GM19463 (cell line): ENCODE results near the gene ERAS.

Experiments used
- ATAC-seq: cut with Tn5 transposase; IDR thresholded peaks from one replicate; pipeline ENCODE4 v1.9.1; 2021; ENCODE audit warnings: mild to moderate bottlenecking, moderate library complexity; ENCODE audit not compliant: unreplicated experiment

ERAS gene, protein sequence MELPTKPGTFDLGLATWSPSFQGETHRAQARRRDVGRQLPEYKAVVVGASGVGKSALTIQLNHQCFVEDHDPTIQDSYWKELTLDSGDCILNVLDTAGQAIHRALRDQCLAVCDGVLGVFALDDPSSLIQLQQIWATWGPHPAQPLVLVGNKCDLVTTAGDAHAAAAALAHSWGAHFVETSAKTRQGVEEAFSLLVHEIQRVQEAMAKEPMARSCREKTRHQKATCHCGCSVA

DNA sequence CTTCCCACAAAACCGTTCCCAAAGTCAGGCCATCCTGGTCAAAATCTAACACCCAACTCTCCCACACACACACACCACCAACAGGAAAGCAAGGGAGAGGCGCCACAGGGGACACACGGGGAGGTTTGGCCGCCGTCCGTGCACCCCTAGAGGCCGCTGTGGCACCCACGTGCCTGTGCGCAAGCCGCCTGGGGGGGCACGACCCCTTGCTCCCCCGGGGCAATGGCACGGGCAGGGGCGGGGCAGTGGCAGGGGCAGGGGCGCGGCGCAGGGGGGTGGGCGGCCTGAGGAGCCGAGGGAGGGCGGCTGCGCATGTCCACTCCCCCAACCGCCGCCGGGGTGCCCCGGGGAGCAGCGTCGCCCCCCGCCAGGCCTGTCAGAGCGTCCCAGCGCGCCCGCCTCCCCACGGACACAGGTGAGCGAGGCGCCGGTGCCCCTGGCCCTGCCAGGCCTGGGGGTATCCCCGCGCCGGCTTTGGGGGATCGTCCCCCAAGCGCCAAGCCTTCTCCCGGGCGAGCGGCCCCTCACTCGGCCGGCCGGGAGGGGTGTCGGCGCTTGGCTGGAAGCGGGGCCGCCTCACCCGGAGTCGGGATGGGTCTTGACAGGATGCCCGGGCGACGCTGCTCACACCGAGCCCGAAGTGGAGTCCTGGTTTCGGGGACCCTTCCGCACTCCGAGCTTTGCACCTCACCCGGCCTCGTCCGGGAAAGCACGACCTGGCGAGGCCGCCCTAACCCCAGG lies at the start of gene ERAS:
Gene ERAS, plus strand, starts transcription at position 379 of the 741 bp plus-strand sequence. CDS start 2,611 bp downstream, outside the sequence.
- ATAC-seq, result no peak

DNA sequence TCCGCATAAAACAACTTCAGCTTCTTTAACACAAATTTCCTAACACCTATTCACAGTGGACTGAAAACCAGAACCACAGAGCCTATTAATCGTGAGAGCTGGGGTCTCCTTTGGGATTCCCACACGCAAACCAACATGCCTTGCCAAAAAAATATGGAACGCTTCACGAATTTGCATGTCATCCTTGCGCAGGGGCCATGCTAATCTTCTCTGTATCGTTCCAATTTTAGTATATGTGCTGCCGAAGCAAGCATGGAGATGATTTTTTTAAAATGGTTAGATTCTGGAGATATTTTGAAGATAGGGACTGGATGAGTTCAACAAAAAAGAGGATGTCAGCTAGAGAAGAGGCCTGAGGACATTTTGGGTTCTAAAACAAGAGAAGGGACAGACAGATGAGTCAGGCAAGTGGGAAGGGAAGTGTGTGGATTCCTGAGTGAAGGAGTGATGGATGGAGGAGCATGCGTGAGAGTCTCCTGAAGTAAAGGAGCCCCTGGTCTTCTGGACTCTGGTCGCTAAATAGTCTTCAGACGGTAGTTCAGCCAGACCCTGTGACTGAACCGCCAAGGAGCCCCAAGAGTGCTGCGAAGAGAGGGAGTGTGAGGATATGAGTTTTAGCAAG lies 49.4 kb upstream of the ERAS start:
- no peak for ATAC-seq

DNA sequence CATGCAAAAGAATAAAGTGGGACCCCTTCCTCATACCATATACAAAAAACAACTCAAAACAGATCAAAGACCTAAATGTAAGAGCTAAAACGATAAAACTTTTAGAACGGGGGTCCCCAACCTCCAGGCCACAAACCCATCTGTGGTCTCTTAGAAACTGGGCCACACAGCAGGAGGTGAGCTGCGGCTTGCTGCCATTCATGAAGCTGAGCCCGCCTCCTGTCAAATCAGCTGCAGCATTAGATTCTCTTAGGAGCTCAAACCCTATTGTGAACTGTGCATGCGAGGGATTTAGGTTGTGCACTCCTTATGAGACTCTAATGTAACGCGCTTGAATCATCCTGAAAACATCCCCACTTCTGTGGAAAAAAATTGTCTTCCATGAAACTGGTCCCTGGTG lies 46.9 kb upstream of the ERAS start:
- no peak for ATAC-seq

DNA sequence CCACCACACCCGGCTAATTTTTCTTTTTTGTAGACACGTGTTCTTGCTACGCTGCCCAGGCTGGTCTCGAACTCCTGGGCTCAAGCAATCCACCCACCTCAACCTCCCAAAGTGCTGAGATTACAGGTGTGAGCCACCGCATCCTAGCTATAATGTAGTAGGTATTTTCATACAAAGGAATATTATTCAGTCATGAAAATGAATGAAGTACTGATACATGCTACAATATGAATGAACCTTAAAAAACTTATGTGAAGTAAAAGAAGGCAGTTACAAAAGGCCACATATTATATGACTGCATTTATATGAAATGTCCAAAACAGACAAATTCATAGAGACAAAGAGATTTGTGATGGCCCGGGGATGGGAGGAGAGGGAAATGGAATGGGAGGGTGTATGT lies 44.6 kb upstream of the ERAS start:
- ATAC-seq, result no peak

DNA sequence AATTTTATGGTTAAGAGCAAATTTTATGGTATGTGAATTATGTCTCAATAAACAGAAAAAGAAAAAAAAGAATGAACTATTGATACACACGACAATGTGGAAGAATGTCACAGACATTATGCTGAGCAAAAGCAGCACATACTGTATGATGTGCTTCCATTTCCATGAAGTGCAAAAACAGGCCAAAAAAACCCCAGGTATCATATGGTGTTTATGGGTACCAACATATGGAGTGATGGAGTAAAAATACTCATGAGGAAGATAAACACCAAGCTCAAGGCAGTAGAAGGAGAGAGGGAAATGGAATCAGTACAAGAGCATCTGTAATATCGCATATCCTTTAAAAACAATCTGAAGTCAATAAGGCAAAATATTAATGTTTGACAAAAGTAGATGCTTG lies 44.1 kb upstream of the ERAS start:
- ATAC-seq, result no peak

DNA sequence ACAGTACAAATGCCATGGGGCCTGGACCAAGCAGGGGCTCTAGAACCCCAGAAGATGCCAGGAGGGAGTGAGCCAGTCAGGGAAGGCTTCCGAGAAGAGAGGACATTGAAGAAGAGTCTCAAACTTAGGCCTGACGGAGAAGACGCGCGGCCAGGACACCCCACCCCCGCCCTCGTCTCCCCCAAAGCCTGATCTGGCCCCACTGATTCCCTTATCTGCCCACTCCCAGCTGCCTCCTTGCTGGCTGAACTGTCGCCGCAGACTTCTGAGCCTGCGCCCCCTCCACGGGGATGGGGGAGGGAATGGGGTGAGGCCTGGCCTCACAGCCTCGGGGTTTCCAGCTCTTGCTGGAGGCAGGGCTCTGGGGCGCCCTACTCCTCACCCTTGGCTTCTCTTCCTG lies 43.5 kb upstream of the ERAS start:
- no peak for ATAC-seq

DNA sequence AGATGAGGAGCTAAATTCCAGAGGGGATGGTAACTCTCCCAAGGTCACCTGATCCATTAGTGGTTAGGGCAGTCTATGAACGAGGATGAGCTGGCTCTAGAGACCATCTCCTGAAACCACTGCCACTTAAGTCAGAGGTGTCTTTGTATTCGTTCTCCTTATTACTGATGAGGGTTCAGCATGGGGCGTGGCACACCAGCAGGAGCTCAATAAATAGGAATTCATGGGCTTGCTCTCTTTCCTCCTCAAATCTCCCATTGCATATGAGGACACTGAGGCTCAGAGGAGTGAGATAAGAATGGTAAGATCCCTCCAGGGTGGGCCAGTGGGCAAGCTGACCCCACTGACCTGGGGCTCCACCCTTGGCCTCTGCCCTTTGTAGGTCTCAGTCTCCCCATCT lies 41.6 kb upstream of the ERAS start:
- ATAC-seq, result no peak

DNA sequence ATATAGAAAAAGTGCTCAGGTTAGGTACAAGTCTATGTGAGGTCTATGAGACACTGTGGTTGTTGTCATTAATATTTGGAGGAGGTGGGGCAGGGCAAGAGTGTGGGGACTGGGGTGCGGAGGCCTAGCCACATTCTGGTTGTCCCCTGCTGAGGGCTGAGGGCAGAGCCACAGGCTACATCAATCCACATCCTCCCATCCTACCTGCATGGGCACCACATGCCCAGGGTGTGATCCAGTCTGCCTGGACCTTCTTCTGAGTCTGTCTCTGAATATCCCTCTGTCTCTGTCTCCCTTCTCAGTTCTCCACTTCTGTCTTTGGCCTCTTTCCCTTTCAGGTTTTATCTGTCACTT lies 41.1 kb upstream of the ERAS start:
- no peak for ATAC-seq

DNA sequence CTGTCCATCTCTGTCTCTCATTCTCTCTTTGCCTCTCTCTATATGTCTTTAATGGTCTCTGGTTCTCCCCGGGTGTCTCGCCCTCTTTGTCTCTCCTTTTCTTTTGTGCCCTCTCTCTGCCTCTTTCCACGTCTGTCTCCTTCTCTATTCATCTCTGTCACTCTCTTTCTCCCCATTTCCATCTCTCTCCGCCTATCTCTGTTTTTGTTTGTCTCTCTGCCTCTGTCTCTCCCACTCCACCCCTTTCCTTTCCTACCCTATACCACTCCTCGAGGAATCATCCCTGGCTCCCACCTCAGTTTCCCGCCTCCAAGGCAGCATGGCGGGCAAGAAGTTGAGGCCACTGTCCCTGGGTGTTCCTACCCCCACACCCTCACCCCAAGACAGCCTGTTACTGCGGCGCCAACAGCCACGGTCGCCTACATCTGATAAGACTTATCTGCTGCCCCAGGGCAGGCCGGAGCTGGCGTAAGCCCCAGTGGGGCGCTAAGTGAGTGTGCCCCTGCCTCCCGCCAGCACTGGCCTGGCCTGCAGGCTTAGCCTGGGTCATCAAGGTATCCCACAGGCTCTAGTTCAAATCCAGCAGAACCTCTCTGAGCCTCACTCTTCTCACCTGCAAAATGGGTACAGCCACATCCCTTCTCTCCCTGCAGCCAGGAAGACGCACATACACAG lies 40.6 kb upstream of the ERAS start:
- ATAC-seq, result no peak

DNA sequence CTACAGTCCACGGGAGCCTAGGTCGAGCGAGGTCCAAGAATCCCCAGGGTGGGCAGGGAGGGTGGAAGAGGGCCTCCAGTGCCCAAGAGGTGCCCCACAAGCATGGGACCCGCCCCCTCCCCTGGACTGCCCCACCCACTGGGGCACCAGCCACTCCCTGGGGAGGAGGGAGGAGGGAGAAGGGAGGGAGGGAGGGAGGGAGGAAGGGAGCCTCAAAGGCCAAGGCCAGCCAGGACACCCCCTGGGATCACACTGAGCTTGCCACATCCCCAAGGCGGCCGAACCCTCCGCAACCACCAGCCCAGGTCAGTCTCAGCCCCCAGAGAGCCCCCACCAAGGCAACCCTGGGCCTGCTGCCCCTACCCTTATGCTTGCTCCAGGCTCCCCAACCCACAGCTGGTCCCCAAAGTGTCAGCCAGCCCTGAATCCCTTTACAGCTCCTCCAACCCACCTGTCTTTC lies 39.9 kb upstream of the ERAS start, which contains the start of gene GATA1:
Gene GATA1, plus strand, starts transcription at position 250 of the 460 bp plus-strand sequence. CDS start 4,520 bp downstream, outside the sequence.
- ATAC-seq, result no peak

DNA sequence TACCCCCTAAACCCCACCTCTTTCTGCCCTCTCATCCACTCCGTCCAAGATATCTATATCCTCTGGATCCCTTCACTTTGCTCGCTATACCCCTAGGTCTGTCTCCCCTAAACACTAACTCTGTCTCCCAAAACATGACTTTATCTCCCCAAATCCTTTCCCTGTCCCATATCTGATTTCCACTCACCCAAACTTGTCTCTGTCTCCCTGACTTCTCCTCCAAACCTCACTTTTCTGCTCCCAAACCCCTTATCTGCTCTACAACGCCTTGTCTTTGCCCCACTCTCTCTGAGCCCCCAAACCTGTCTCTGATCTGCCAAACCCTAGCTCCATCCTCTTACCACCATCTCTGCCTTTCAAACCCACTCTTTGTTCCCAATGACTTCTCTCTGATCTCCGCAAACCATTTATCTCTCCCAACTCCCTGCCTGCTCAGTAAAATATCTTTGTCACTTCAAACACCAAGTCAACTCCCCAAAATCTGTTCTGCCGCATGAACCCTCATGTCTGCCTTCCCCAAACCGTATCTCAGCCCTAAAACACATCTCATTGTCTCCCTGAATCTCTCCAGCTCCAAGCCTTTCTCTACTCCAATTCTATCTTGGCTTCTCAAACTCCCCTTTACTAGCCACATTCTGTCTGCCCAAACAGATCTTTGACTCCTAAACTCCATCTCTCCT lies 39.3 kb upstream of the ERAS start:
- no peak for ATAC-seq

DNA sequence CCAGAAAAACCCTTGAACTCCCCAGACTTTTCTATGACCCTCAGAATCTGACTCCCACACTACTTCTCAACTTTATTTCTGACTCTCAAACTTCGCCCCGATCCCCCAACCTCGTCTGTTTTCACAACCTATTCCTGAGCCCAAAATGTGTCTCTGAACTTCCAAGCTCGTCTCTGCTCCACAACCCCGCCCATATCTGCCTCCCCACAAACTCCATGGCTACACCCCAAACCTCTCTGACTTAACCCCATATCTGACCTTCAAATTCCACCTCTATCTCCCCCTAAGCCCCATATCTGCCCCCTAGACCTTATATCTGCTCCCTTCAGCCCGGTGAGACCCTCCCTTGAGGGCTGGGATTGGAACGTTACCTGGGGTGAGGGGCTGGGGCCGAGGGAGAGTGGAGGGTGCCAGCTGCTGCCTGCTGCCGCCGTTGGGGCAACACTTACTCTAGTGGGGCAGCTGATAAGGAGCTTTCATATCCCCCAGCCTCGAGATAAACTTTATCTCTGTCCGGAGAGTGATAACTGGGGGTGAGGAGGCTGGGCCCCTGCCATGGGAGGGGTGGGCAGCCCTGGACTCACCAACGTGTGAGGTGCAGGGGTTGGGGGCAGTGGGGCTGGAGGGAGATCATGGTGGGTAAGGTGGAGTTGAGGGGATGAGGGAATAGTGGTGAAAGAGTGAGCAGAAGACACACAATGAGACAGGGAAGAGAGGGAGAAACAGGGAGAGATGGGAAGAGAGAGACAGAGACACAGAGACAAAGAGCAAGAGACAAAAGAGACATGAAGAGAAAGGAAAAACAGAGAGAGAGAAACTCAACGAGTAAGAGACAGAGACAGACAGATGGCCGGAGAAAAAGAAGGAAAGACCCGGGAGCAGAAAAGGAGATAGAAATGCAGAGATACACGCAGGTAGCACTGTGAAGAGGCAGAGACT lies 38.5 kb upstream of the ERAS start:
- no peak for ATAC-seq

DNA sequence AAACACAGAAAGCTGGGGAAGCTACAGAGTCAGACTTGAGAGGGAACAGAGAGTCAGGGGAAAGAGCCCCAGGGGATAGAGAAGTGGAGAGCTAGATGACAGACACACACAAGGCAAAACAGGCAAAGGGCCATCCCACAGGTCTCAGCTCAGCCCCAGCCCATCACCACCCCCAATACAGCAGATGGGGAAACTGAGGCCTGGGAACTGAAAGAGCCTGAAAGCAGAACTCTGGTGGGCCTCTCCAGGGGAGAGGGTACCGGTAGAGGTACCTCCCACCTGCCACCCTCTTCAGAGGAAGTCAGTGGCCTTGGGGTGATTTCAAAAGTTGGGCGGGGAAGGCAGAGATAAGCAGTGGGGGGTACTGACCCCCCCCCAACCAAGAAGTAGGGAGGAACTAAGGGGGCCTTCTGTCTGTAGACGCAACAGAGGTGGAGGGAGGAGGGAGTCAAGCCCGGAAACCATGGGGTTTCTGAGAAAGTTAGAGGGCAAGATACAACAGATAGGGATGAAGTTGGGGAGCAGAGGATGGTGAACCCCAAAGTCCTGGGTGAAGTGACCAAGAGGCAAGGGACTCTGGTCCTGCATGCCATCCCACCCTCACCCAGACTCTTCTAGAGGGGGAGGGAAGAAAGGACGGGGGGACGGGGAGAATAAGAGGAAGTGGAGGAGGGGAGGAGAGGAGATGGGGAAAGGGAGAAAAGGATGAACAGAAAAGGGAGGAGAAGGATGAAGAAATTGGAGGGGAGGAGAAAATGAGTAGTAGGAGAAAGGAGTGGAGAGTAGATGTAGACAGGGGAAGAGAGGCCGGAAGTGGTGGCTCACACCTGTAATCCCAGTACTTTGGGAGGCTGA lies 36.7 kb upstream of the ERAS start:
- no peak for ATAC-seq

DNA sequence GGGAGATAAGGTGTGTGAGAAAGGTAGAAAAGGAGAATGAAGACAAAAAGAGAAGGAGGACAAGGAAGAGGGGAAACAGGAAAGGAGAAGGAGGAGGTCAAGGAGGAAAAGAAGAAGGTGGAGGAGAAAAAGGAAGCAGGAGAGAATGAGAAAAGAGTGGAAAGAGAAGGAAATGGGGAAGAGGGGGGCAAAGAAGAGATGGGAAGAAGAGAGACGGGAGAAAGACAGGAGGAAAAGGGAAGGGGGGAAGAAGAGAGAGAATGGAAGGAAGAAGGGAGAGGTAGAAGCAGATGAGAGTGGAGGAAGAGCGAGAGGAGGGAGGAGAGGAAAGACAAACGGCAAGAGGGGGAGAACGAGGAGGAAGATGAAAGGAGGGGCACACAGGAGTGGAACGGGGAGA lies 35.8 kb upstream of the ERAS start:
- no peak for ATAC-seq

DNA sequence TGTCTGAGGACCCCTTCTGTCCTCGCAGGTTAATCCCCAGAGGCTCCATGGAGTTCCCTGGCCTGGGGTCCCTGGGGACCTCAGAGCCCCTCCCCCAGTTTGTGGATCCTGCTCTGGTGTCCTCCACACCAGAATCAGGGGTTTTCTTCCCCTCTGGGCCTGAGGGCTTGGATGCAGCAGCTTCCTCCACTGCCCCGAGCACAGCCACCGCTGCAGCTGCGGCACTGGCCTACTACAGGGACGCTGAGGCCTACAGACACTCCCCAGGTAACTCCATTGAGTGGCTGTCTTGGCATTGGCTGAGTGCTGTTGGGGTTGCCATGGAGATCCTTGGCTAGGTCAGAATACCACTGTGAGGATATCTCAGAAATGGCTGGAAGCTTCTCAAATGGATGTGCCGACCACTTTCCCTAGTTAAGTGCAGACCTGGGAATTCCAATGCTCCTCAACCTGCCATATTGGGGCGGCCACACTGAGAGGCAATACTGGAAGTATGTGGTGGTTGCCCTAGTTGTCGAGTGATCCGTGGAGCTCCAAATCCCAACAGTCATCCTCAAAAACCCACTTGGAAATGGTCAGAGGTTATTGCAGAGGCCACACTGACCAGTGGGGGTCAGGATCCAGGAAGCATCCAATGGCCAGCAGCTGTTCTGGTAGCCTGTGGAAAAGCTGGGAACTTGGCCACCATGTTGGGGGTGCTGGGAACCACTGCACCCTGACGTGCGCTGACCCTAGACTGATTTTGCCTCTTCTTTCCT lies 35.1 kb upstream of the ERAS start:
- no peak for ATAC-seq

DNA sequence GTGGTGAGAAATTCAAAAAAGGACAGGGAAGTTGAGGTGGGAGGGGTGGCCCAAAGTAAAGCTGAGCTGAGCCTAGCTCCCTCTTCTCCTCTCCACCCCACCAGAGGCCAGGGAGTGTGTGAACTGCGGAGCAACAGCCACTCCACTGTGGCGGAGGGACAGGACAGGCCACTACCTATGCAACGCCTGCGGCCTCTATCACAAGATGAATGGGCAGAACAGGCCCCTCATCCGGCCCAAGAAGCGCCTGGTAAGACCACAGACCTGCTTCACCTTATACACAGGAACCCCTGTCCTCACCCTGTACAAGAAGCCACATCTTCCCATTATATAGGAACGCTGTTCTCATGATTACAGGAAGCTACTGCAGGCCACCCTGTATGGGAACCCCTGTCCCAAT lies 34.1 kb upstream of the ERAS start:
- ATAC-seq, result no peak

DNA sequence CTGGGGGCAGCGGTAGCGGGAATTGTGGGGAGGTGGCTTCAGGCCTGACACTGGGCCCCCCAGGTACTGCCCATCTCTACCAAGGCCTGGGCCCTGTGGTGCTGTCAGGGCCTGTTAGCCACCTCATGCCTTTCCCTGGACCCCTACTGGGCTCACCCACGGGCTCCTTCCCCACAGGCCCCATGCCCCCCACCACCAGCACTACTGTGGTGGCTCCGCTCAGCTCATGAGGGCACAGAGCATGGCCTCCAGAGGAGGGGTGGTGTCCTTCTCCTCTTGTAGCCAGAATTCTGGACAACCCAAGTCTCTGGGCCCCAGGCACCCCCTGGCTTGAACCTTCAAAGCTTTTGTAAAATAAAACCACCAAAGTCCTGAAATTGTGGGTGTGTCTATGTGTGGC lies 32.4 kb upstream of the ERAS start:
- ATAC-seq, result no peak

DNA sequence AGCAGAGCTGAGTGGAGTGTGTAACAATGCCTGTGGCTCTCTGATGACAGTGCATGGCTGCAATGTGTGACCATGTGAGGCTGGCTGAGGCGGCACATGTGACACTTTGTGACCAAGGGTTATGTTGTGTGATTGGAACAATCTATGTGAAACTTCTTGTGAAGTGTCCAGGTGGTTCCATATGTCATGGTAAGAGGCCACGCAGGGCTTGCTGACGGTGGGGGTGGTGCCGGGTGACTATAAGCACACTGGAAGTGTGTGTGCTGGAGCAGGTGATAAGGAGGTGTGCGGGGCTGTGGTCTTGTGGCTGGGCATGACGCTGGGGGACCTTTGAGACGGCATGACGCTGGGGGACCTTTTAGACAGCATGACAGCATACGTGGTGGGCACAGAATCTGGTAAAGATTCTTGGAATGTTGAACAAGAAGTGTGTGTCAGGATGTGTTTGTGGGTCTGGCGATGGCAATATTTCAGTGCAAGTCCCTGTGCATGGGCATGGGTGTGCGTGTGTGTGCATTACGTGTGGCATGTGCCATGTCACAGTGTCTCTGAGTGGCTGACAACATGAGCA lies 31.9 kb upstream of the ERAS start:
- ATAC-seq, result no peak
